GM21515 (cell line): ENCODE data around the gene SYT17.
"Not testable (repeated sequence)": the region's sequence is repeated elsewhere in the genome, so short reads cannot be mapped to it uniquely, and the experiment has no call there.

Experiments used
- ATAC-seq: cut with Tn5 transposase; IDR thresholded peaks from one replicate; pipeline ENCODE4 v1.9.1; 2021; ENCODE audit not compliant: unreplicated experiment

SYT17 gene

GRCh38 chr16:19170043-19170655 is 2.1 kb downstream of the SYT17 start:
- ATAC-seq, result no peak

- no peak for ATAC-seq
Observed at GRCh38 chr16:19172098-19172780, 4.2 kb downstream of the SYT17 start.

- ATAC-seq, result no peak
Observed at GRCh38 chr16:19173059-19173458, 5.0 kb downstream of the SYT17 start.

- ATAC-seq, result no peak
Observed at GRCh38 chr16:19173649-19174383, 5.8 kb downstream of the SYT17 start.

GRCh38 chr16:19174478-19174877 is 6.4 kb downstream of the SYT17 start:
- no peak for ATAC-seq

GRCh38 chr16:19175492-19176262 is 7.6 kb downstream of the SYT17 start:
- ATAC-seq, result no peak

GRCh38 chr16:19177111-19177739 is 9.2 kb downstream of the SYT17 start:
- no peak for ATAC-seq

- no peak for ATAC-seq
Observed at GRCh38 chr16:19179546-19180490, 11.8 kb downstream of the SYT17 start.

GRCh38 chr16:19180741-19181140 is 12.7 kb downstream of the SYT17 start:
- ATAC-seq, result no peak

GRCh38 chr16:19182481-19182880 is 14.4 kb downstream of the SYT17 start:
- no peak for ATAC-seq

- ATAC-seq, result no peak
Observed at GRCh38 chr16:19183187-19183586, 15.1 kb downstream of the SYT17 start.

- no peak for ATAC-seq
Observed at GRCh38 chr16:19184823-19185509, 16.9 kb downstream of the SYT17 start.

GRCh38 chr16:19185510-19185851 is 17.4 kb downstream of the SYT17 start:
- ATAC-seq, result no peak

- no peak for ATAC-seq
Observed at GRCh38 chr16:19186408-19186807, 18.4 kb downstream of the SYT17 start.

- ATAC-seq, result not testable (repeated sequence)
Observed at GRCh38 chr16:19187961-19188360, 19.9 kb downstream of the SYT17 start.

GRCh38 chr16:19188406-19188805 is 20.4 kb downstream of the SYT17 start:
- no peak for ATAC-seq

- no peak for ATAC-seq
Observed at GRCh38 chr16:19192865-19193264, 24.8 kb downstream of the SYT17 start.

- ATAC-seq, result no peak
Observed at GRCh38 chr16:19196871-19197270, 28.8 kb downstream of the SYT17 start.

GRCh38 chr16:19203374-19203966 is 35.4 kb downstream of the SYT17 start:
- no peak for ATAC-seq
